Erythroblast (primary cell): ENCODE data around the gene KCNQ2.
"Not testable (repeated sequence)": the region's sequence is repeated elsewhere in the genome, so short reads cannot be mapped to it uniquely, and the experiment has no call there.

Experiments
- DNase-seq, 2 experiments: peaks; one replicate each; lab custom pipeline; 2025; lab: John Stamatoyannopoulos, UW
- GATA1 ChIP-seq: IDR thresholded peaks from 2 replicates; pipeline ENCODE4 v1.6.1; 2011; ENCODE audit warnings: low read depth, mild to moderate bottlenecking, control low read depth, low read length, moderate library complexity
- POLR2A ChIP-seq: IDR thresholded peaks from 2 replicates; pipeline ENCODE4 v1.6.1; 2011; ENCODE audit warnings: mild to moderate bottlenecking, low read length

Gene KCNQ2

DNA sequence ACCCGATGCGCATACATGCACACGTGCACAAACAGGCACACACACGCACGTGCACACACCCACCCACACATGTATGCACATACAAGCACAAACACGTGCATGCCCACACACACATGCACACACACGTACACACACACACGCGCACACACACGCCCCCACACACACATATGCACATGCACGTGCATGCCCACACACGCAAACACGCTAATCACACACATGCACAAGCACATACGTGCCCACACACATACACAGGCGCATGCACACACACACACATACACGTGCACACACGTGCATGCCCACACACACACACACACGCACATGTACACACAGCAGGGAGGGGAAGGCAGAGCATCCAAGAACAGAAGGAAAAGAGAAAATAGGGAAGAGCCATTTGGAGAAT lies 84.5 kb downstream of the KCNQ2 start:
- TF ChIP-seq GATA1 (no peak), POLR2A (no peak)
- DNase-seq: no peak

DNA sequence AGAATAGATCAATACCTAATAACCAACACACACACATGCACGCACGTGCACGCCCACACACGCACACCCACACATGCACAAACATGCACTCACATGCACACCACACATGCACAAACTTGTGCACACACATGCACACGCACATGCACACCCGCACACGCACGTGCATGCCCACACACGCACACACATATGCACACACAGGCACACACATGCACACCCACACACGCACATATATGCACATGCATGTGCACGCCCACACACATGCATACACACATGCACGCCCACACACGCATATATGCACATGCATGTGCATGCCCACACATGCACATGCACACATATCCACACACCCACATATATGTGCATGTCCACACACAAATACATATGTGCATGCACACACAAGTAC lies 85.1 kb downstream of the KCNQ2 start:
- TF ChIP-seq POLR2A (no peak), GATA1 (no peak)
- no peak for DNase-seq

DNA sequence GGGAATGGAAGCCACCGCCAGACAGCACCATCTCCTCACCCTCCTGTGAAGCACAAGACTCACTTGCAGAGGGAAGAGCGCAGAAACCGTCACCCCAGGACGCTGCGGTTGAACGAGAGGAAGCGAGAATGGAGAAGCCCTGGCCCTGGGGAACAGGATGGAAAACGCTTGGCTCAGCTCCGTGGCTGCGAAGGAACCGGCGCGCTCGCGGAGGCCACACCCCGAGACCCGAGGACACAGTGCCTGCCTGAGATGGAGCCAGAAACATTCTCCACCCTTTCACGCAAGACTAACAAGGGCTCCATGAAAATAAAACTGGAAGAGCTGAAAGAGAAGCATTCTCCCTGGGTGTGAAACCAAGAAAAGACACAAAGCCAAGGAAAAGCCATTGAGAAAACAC lies 86.0 kb downstream of the KCNQ2 start:
- TF ChIP-seq GATA1 (no peak), POLR2A (no peak)
- no peak for DNase-seq

DNA sequence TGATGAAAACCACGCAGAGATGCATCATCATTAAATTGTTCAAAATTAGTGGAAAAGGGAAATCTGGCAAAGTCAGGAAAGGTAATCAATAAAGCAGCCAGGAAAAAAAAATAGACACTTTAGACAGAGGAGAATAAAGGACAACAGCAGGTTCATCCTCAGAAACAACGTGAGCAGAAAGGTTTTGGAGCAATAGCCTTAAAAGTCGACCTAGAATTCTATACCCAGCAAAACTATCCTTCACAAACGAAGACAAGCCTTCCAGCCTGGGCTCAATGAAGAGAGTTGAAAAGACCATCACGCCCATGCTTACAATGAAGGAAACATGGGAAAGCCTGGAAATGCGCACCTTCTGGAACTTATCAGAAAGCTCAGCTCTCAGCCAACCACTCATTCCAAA lies 86.6 kb downstream of the KCNQ2 start:
- DNase-seq: no peak
- TF ChIP-seq GATA1 (no peak), POLR2A (no peak)

DNA sequence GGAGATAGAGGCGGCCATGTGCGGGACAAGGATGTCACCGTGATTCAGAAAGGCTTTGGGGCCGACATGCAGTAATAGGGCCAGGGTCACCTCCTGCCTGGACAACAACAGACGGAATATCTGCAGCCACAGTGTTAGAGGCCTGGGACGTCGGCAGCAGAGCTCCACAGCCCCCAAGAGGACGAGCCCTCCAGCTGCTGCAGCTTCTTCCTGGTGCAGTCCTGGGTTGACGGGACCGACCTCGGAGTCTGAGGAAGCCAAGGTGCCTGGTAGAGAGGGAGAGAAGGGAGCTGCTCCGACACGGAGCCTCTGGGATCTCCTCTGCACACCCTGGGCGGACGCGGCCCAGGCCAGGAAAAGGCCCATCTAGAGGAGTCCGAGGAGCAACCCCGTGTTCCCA lies 88.1 kb downstream of the KCNQ2 start:
- no peak for DNase-seq
- no peak for TF ChIP-seq GATA1
- TF ChIP-seq POLR2A: no peak

DNA sequence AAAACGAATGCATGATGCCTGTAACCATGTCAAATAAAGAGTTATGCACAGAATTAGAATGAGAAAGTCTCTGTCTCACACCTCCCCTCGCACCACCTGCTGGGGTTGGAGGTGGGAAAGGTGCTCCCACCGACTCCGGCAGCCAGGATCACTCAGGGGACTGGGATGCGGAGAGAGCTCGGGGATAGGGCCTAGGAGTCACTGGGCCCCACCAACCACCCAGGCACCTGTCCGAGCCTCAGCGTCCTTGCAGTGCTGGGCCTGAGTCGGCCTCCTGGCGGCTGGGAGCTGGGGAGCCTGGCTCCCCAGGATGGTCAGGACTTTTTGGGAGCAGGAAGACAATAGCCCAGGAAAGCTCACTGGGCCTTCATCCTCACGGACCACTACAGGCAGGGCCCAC lies 88.9 kb downstream of the KCNQ2 start:
- TF ChIP-seq GATA1: no peak
- TF ChIP-seq POLR2A: no peak
- DNase-seq: no peak

DNA sequence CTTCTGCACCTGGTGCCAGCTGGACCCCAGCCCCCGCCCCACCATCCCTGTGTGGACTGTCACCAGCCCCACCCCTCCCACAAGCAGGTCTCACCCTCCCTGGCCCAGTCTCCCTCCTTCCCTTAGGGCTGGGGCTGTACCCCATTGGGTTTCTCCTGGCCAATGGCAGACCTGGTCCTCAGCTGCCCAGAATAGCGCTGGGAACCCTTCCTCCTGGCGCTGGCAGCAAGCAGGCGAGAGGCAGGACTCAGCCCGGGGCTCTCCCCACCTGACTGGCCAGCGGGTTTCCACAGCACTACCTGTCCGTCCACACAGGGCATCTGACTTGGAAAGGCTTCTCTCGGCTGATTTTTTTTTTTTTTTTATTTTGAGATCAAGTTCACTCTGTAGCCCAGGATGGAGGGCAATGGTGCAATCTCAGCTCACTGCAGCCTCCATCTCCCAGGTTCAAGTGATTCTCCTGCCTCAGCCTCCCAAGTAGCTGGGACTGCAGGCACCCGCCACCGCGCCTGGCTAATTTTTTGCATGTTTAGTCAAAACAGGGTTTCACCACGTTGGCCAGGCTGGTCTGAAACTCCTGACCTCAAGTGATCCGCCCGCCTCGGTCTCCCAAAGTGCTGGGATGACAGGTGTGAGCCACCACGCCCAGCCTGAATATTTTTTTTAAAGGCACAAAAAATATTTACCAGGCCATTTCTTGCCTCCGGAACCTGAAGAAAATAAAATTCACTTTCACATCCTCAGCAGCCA lies 89.7 kb downstream of the KCNQ2 start:
- no peak for TF ChIP-seq POLR2A
- no peak for TF ChIP-seq GATA1
- no peak for DNase-seq

DNA sequence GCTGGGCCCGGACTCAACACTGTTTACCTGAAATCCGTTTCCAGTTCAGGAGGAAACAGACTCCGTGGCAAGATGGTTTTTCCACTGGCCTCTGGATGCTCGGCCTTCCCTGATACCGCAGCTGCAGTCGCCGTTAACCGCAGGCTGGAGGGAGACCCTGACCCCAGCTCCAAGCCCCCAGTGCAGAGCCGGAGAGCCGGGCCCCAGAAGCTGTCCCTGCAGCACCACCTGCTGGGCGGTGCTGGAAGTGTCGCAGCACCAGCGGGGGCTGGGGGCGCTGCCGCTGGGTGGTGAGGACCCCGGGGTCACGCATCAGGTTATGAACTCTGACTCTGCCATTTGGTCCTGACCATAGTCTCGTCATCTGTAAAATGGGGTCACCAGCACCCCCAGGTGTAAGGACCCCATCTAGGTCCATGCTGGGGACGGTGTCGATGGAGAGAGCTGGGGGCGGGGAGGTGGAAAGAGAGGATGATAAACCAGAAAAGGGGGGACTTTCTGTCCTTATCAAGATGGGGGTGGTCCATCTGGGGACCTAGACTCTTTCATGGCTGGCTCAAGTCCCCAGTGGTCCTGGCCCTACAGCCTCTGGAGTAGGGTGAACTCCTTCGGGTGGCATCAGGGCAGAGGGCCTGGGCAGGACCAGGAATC lies 90.5 kb downstream of the KCNQ2 start:
- peak in 1 of 2 experiments; percentile 28 for DNase-seq
- TF ChIP-seq GATA1 (no peak), POLR2A (no peak)

DNA sequence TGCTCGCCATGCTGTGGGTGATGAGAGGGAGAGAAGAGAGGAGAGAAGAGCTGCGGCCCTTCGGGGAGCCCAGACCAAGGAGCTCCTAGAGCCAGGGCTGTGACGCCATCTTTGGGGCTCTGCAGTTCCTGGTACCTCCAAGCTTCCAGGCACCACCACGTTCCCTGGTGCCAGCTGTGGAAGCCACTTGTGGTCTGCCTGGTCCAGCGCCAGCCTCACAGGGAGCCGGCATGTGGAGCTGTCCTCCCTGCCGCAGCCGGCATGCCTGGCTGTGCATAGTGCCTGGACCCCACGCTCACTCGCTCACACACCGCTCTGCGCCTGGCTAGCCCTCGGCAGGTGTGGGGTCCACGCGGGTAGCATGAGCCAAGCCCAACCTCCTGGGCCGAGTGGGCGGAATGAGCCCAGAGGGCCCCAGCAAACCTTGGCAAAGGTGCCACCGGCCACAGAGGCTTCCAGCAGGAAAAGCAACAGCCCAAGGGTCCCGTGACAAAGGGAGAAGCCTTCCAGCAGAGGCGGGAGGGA lies 92.0 kb downstream of the KCNQ2 start:
- TF ChIP-seq GATA1 (no peak), POLR2A (no peak)
- no peak for DNase-seq

DNA sequence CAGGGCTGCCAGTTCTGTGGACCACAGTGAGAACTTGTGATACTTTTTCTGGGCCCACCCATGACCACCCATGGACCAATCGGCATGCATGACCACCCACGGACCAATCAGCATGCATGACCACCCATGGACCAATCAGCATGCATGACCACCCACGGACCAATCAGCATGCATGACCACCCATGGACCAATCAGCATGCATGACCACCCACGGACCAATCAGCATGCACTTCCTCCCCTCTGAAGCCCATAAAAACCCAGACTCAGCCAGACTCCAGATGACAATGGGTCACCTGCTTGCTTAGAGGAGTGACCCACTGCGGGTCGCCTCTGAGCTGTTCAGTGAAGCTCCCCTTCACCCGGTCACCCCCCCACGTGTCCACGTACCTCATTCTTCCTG lies 92.6 kb downstream of the KCNQ2 start:
- not testable (repeated sequence) for DNase-seq

DNA sequence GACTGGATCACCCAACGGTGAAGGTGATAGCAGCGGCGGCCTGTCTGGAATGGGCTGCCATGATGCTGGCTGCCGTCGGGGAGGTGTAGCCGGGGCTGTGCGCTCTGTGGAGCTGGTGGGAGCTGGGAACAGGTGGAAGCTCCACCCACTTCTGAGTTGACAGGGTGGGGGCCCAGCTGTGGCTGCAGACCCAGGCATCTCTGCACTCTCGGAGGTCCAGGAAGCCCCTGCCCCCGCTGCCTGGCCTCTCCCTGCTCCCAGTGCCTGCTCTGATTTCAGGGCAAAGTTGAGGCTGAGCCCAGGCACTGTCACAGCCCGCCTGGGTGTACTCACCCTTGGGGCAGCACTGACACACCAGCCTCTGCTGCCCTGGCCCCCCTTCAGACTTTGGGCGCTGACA lies 93.2 kb downstream of the KCNQ2 start:
- no peak for DNase-seq
- TF ChIP-seq GATA1 (no peak), POLR2A (no peak)

DNA sequence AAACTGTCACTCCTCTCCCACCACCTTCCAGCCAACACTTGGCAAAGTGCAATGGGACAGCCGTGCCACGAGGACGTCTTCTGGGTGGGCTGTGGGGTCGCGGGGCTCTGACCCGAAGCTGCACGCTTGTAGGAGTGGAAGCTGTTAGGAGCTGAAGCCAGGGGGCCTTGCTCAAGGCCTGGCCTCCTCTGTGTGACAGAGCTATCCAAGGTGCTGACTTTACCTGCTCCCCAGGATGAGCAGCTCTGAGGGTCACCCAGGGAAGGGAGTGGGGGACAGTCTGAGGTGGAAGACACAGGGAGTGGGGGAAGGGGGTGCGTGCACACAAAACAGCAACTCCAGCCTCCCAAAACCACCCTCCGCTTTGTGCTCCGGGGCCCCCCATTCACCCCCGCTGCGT lies 93.8 kb downstream of the KCNQ2 start:
- no peak for TF ChIP-seq GATA1
- TF ChIP-seq POLR2A: no peak
- no peak for DNase-seq

DNA sequence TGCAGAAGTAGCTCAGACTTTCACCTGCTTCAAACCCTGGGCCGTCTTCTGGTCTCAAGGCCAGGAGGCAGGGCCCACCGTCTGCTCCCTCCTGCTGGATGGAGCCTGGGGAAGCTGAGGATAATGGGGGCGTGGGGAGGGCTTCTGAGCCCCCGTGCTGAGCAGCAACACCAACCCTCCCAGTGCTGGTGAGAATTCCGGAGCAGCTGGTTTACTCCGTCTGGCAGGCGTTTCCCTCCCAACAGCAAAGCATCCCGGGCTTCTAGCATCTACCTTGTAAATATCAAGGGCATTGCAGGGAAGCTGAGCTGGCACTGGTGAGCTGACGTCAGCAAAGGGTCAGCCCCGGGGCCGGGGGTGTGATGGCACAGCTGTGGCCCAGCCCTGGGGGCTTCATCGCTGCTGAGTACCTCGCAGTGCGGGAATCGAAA lies 94.5 kb downstream of the KCNQ2 start:
- no peak for DNase-seq
- TF ChIP-seq POLR2A (no peak), GATA1 (no peak)

DNA sequence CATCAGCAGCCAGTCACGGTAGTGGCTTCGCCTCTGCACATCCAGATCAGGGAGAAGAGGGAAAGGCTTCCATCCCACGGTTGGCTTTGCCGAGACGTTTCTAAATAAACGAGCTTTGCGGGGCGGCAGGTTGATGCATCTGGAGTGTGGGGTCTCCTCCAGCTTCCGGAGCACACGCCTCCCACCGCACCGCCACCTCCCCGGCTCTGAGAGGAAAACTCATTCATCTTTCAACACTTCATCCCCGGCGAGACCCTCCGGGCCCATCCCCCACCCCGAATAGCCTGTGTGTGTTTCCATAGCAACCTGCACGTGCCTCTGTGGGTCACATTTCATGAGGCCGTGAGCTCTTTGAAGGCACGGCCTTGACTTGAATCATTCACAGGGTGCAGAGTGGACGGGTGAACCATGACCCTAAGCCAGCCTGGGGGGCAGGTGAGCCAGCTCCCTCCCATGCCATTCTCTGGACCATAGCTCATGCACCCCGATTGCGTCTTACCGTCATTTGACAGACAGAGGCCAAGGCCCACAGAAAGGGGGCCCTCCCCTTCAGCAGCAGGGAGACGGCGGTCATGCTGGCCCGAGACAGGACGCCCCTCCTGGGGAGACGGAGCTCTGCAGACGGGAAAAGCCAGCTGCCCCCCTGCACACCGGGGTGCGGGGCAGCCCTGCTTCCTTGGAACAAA lies 95.1 kb downstream of the KCNQ2 start:
- no peak for DNase-seq
- TF ChIP-seq GATA1 (no peak), POLR2A (no peak)
